GM06990 (cell line): ENCODE data around the gene RRAS2.

Experiments
- DNase-seq: peaks from one replicate; pipeline ENCODE4 v3.0.0-alpha.2; 2011; ENCODE audit not compliant: insufficient read length; ENCODE audit errors: extremely low read depth
- H3K27me3 ChIP-seq: replicated peaks from 2 replicates; pipeline ENCODE4 v1.6.0; 2011; ENCODE audit warnings: low read length; ENCODE audit not compliant: control insufficient read depth, insufficient read depth
- H3K36me3 ChIP-seq: 2 replicates; pipeline ENCODE4 v1.5.1; 2011; ENCODE audit warnings: low read length; ENCODE audit not compliant: control insufficient read depth, insufficient read depth
- H3K4me3 ChIP-seq: replicated peaks from 2 replicates; pipeline ENCODE4 v1.5.1; 2011; ENCODE audit warnings: low read depth, mild to moderate bottlenecking, control low read depth, low read length
- CTCF ChIP-seq: IDR thresholded peaks from 2 replicates; pipeline ENCODE4 v1.5.1; 2011; ENCODE audit warnings: low read length, control low read depth, mild to moderate bottlenecking, inconsistent platforms; ENCODE audit not compliant: insufficient read depth, poor library complexity, severe bottlenecking

The RRAS2 gene

GRCh38 chr11:14270690-14271542 lies 88.1 kb downstream of the RRAS2 start:
- no peak for TF ChIP-seq CTCF
- Histone ChIP-seq H3K36me3 (no peaks in the 10 kb centered on the region; the same call in 1 of the 2 replicates), H3K4me3 (no peak overlapping the region; the same call in 1 of the 2 replicates), H3K27me3 (no peaks in the 10 kb centered on the region)
- no peak for DNase-seq

GRCh38 chr11:14269692-14270573 lies 89.0 kb downstream of the RRAS2 start:
- no peaks in the 10 kb centered on the region for H3K27me3 ChIP-seq
- no peaks in the 10 kb centered on the region for H3K36me3 ChIP-seq
- no peak for TF ChIP-seq CTCF
- DNase-seq = no peak
- H3K4me3 ChIP-seq = no peak overlapping the region

GRCh38 chr11:14267861-14268635 lies 90.9 kb downstream of the RRAS2 start:
- Histone ChIP-seq H3K4me3 (no peak overlapping the region), H3K36me3 (no peaks in the 10 kb centered on the region)

GRCh38 chr11:14266622-14267021 lies 92.4 kb downstream of the RRAS2 start:
- no peaks in the 10 kb centered on the region for H3K27me3 ChIP-seq
- no peak for TF ChIP-seq CTCF
- no peak for DNase-seq
- no peaks in the 10 kb centered on the region for H3K36me3 ChIP-seq
- no peak overlapping the region for H3K4me3 ChIP-seq

More at GRCh38 chr11:14267861-14268635, 90.9 kb downstream of the RRAS2 start:
- no peaks in the 10 kb centered on the region for H3K27me3 ChIP-seq
- DNase-seq = no peak
- TF ChIP-seq CTCF = no peak

GRCh38 chr11:14264966-14265365 lies 94.0 kb downstream of the RRAS2 start:
- H3K36me3 ChIP-seq = no peaks in the 10 kb centered on the region
- DNase-seq = no peak
- TF ChIP-seq CTCF = no peak
- no peaks in the 10 kb centered on the region for H3K27me3 ChIP-seq
- H3K4me3 ChIP-seq = no peak overlapping the region
